NCI-H526 treated with DMSO at 0.1 percent for 48 hours (cell line): ENCODE results near the gene SIK2.
"Not testable (repeated sequence)": the region's sequence is repeated elsewhere in the genome, so short reads cannot be mapped to it uniquely, and the experiment has no call there.

ENCODE experiments used
- DNase-seq: peaks from one replicate; lab custom pipeline; 2025; lab: John Stamatoyannopoulos, UW

Gene SIK2

DNA sequence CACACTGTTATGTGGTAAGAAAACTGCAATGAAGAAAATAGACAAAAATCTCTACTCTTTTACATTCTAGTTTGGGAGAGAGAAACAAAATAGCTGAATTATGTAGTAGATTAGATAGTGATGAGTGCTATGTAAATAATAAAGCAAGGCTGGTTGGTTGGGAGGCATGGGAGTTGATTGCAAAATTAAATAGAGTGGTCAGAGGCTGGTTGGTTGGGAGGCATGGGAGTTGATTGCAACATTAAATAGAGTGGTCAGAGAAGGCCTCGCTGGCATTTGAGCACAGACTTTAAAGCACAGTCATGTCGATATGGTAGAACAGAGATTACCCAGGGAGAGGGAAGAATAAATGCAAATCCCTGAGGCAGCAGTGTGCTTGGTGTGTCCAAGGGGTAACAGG lies 22.4 kb downstream of the SIK2 start:
- DNase-seq, result no peak

DNA sequence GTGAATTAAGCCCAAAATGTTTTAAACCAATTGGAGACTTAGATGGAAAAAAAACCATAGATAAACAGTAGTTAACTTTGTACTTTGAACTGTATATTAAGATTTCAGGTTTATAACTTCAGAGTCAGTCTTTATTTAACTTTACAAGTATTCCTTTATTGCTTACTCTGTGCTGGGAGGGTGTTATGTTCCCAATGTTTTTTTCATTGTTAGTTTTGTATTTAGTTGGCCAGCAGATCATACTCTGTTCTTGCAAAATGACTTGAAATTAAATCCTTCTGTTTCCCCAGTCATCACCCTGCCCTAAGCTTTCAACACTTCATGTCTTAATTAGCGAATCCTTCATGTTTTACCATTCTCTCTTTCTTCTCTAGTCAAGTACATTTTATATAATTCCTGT lies 25.3 kb downstream of the SIK2 start:
- no peak for DNase-seq

DNA sequence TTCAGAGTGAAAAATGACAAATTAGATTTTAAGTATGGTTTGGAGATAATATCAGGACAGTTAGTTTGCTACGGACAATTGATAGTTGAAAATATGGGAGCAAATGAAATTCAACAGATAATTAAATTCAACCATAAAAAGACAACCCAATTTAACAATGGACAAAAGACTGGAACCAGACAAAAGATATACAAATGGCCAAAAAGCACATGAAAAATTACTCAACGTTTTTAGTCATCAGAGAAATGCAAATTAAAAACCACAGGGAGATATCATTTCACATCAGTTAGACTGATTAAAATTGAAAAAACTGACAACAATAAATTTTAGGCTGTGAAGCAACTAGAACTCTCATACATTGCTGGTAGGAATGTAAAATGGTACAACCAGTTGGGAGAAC lies 27.2 kb downstream of the SIK2 start:
- DNase-seq, result no peak

DNA sequence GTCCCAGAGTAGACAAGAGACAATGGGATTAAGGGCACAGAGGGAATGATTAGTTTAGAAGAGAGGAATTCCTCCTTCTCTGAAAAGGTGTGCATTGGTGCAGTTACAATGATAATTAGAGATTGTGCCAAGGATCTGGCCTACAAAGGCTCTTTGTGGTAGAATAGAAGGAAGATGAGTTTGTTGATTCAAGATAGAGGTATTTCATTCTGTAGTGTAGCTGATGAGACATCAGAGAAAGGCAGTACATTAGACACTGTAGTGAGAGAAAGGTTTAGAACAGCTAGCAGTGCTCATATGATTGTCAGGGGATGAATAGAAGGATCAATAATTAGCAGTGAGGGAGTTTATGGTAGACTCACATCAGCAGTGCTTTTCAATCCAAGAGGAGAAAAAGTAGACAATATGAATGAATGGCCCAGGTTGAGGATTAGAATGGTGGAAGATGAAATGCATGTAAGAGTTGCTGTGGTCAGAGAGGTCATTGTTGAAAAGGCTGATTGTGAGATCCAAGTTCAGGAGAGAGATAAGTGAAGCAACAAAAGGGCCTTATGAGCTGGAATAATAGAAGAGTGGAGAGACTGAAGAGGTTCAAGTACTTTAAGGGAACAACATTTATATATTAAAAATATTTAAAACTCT lies 28.9 kb downstream of the SIK2 start:
- no peak for DNase-seq

DNA sequence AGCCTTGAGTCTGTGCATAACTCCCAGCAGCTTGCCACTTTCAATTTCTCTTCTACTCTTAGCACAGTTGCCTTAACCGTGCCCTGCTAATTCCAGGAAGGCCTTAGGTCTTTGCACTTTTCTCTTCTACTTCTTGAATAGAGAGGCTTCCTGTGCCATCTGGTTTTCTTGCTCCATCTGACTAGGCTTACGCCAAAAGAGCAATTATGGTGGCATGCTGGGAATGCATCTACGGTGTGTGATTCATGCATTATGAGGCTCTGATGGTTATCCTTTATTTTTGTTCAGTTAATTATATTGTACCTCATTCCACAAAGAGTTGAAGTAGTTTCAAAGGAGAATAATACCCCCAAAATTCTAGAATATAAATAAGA lies 29.4 kb downstream of the SIK2 start:
- DNase-seq, result no peak

DNA sequence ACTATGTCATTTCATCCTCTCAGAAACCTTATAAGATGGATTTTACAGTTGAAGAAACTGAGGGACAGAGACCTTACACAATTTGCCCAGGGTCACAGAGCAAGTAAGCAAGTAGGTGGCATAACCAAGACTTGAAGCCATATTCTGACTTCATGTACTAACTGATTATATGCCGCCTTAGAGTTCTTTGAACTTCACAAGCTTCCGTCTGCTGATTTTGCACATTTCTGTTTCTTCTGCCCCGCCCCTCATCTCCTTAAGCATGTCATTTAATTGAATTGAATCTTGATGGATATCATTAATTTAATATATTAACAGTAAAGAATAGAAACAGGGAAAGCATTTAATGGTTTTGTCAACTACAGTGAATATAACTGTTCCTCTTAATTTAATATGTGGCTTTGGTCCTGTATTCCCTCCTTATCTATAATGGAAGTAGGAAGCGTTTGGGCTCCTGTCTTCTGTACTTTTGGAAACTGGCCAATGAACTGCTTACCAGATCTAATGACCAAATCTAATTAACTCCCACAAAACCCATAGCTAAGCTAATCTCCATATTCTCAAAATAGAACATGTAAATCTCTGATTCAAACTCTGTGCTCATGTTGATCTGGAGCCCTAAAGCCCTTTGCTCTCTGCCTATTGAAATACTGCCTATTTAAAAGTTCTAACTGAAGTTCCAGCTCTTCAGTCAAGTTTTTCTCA lies 30.4 kb downstream of the SIK2 start:
- DNase-seq, result no peak

DNA sequence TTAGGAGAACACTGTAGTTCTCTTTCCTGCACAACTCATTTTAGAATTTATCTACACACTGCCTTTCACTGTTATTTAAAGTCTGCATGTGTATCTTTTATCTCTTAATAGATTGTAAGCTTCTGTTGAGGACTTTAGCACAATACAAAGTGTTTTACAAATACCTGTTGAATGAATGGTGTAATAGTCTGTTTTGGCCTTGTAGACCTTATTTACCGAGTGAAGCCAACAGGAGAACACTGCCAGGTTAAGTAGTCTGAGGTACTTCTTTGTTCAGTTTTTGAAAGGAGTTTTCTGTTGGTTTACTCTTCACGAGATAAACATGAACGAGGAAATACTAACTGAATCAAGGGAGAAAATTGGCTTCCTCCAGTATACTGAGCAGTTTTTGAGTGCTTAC lies 31.0 kb downstream of the SIK2 start:
- no peak for DNase-seq

DNA sequence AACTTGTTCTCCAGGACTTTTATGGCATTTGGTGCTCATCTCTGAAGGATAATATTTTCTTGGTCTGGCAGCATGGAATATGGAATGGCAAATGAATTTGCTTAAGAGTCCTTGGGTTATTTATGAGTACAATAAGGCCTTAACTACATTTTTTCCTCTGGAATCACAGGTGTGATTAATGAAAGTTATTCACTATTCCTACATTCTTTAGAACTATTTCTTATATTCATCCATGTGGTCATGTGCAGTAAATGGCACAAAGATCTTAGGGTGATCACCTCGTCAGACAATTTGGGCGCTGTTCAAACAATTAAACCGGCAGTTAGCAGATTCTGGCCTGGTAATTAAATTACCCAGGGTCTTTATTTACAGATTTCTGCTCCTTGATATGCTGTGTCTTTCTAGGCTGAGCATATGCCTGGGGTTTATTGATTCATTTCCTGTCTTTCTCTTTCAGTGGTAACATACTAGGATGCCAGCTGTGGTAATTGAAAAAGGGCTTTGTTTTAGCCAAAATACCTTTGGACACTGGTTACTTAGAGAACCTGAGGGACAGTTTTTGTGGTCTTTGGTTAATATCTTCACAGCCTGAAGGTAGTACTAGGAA lies 31.6 kb downstream of the SIK2 start:
- DNase-seq, result no peak

DNA sequence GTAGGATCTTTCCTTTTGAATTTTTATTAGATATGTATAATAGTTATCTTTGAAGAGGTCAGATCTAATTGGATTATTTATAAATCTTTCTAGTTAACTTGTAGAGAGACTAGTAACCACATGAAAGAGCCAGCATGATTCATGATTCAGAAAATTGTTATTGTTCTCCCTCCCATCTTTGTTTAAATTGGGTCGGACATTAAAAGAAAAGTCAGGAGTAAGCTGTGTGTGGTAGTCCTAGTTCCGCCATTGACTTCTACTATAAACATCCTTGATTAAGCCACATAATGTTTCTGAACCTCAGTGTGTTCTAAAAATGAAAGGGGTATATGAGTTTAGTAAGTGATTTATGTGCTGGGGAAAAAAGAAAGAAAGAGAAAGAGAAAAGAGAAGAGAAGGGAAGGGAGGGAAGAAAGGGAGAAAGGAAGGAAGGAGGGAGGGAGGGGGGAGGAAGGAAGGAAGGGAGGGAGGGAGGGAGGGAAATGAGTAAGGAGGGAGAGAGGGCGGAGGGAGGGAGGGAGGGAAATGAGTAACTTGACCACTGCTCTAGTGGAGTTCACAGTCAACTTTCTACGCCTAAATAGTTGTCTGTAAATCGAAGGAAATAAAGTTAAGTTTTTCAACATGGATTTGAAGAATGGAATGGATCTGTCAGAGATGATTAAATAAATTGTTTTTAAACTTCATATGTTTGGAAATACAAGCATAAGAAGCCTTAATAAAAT lies 32.9 kb downstream of the SIK2 start:
- DNase-seq, result no peak

DNA sequence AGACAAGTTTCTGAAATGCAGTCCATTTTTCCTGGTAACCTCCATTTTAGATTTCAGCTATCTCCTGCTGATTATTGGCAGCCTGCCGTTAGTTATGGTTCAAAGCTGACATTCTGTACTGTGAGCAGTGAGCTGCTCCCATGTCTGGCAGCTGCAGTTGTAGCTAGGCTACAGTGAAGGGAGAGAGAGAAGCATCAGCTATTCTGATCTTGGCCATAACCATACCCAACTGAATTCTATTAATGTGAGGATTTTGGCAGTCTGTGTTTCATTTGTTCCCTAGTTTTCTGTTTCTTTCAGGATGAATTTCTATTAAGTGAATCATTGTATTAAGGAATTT lies 33.4 kb downstream of the SIK2 start:
- no peak for DNase-seq

DNA sequence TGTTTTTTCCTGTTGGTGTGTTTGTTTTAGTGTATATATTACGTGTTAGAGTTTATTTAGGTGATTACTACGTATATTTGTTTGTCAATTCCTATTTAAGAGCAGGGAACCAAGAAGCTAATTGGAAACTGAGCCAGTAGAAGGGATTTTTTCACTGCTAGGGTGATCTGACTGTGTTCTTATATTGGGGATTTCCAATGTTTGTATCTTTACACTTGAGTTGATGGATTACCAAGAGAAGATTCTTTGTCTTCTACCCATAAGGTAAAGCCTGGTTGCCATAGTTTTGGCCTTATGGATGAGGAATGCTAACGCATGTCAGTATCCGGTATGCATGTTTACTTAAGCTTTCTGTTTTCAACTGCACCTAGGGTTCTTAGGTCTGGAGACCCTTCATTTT lies 35.6 kb downstream of the SIK2 start:
- DNase-seq, result no peak

DNA sequence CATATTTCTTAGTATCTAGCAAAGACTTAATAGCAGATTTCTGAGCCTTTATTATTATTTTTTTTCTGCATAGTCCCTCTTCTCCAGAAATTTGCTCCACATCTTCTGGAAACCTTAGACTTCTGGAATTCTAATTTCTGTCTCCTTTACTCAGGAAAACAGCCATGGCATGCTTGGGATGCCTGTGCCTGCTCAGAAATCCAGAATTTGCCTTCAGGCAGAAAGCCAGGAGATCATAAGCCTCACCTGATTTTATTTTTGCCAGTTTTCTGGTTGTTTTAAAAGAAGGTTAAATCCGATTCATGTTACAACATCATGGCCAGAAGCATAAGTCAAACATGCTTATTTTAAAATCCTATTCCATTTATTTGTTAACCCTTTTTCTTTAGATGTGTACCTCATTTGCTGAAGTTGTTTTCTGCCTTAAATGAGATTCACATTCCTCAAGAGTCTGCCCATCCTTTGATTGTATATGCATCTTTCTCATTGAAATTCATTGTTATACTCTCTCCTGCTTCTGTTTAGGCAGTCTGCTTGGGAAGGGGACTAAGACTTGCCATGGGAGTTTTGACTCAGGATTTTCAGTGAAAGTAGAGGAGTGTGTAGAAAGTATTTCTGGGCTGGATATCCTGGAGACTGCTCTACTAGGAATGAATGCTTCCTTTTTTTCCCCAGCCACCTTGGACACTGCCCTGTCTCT lies 37.1 kb downstream of the SIK2 start:
- DNase-seq, result no peak

DNA sequence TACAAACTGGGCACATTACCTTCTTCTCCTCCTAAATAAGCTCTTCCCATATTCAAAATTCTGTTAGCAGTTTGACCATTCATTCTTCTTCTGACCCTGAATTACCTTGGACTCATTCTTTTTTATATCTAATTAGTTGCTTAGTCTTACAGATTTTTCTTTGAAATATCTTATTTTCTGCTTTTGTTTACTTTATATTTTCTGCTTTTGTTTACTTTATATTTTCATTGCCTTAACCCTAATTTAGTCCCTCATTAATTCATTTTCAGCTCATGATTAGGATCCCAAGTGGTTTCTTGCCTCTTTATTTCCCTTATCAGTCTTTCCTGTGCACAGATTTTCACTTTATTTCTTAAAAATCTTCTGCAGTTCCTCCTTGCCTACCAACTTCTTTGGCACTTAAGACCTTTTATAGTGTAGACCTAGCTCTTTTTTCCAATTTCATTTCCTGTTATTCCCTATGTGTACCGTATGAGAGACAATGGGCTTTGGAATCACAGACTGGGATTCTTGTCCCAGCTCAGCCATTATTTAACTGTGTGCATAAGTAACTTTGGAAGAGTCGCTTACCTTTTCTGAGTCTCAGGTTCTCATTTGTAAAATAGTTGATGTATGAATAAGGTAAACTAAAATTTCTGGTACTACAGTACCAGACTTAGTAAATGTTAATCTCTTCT lies 39.2 kb downstream of the SIK2 start:
- DNase-seq, result no peak

DNA sequence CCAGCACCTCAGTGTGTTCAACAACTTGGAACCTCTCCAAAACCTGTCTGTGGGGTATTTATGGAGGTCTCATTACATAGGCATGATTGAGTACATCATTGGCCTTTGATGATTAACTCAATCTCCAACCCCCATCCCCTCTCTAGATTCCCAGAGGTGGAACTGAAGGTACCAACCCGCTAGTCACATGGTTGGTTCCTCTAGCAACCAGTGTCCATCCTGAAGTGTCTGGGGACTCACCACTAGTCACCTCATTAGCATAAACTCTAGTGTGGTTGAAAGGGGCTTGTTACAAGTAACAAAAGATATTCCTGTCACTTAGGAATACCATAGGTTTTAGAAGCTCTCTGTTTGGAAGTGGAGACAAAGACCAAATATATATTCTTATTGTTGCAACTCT lies 40.3 kb downstream of the SIK2 start:
- no peak for DNase-seq

DNA sequence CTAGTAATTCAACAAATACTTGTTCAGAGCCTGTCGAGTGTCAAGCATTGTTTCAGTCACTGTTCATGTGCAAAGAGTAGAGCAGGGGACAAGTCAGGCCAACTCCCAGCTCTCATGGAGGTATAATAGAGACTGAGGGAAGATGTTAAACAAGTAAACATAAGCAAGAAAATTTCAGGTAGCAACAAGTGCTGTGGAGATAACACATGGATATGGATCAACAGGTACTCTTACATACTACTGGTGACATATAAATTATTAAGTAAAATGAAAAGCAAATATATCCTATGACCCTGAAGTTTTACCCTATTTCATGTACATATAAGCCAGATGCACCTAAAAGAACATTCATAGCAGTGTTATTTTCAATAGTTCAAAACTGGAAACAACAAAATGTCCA lies 42.7 kb downstream of the SIK2 start:
- DNase-seq, result no peak

DNA sequence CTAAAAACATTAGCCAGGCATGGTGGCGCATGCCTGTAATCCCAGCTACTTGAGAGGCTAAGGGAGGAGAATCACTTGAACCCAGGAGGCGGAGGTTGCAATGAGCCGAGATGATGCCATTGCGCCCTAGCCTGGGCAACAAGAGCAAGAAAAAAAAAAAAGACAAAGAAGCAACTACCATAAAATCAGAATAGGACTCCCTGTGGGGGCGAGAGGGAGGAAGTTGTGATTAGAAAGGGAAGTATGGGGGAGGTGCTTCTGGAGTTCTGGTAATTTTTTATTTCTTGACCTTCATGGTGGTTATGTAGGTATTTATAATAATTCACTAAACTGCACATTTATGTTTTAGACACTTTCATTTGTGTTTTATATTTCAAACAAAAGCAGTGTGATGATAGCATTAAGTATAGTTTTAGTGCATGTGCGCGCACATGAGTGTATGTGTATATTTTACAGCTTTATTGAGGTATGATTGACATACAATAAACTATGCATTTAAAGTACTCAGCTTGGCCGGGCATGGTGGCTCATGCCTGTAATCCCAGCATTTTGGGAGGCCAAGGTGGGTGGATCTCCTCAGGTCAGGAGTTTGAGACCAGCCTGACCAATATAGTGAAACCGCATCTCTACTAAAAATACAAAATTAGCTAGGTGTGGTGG lies 43.5 kb downstream of the SIK2 start:
- DNase-seq, result no peak

DNA sequence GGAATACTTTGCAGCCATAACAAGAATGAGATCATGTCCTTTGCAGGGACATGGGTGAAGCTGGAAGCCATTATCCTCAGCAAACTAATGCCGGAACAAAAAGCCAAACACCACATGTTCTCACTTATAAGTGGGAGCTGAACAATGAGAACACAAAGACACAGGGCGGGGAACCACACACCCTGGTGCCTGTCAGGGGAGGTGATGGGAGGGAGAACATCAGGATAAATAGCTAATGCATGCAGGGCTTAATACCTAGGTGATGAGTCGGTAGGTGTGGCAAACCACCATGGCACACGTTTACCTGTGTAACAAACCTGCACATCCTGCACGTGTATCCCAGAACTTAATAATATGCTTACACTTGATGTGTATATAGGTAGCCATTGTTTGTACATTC lies 49.1 kb downstream of the SIK2 start:
- not testable (repeated sequence) for DNase-seq

DNA sequence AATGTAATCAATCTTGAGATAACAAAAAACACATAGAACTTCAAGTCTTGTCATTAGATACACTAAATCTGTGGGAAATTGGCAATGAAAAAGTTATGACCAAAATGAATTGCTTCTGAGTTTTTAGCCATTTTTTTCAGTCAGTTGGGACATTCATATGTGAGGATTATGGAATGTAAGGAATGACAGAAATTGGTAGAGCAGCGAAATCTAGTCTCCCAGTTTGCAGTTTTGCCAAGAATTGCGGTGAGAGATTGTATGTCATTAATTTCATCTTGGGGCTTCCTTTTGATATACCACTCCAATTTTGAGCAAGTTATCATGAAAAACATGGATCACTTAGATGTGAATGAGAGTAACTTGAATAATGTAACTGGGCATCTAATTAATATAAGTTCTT lies 49.9 kb downstream of the SIK2 start:
- DNase-seq, result no peak

DNA sequence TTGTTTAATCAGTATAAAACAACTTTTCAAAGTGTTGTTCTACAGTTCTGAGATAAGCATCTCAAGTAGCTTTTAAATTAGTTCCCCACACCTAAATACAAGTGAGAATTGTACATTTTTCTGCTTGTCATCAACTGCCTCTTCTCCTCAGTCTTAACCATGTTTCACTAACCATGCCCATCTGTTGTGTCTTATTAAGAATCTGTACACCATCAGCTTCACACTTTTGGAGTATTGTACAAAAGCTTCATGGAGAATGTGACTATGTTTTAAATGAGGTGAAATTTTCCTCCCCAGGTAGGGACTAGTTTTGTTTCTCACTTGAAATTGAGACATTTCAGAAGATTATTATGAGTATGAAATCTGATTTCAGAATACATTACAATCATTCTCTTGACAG lies 52.4 kb downstream of the SIK2 start:
- no peak for DNase-seq

DNA sequence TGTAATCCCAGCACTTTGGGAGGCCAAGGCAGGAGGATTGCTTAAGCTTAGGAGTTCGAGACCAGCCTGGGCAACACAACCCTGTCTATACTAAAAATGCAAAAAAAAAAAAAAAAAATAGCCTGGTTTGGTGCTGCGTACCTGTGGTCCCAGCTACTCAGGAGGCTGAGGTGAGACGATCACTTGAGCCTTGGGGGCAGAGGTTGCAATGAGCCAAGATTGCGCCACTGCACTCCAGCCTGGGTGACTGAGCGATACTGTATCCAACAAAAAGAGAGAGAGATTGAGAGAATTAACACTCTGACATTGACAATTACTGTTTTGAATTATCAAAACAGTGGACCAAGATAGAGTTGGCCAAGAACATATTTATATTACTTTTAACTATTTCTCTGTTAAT lies 53.7 kb downstream of the SIK2 start:
- no peak for DNase-seq

DNA sequence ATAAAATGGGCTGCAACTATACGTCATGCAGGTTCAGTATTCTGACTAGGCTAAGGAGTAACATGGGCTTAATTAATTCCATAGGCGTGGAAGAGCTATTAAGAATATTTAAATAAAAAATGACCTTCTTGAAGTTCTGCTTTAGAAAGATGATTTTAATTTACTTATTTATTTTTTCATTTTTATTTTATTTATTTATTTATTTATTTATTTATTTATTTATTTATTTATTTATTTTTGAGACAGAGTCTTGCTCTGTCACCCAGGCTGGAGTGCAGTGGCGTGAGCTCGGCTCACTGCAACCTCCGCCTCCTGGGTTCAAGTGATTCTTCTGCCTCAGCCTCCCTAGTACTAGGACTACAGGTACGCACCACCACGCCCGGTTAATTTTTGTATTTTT lies 55.7 kb downstream of the SIK2 start:
- DNase-seq, result not testable (repeated sequence)
